ENCODE results near the gene CNOT6. TPM values are rescaled to one million over a fixed set of nuclear protein-coding genes. Genes with fewer than 3 reads are reported as not detected.

The CNOT6 gene
- total RNA-seq, 4 donors from 2014 or later, result 11.0 to 17.8 (median 15.0) TPM

DNA sequence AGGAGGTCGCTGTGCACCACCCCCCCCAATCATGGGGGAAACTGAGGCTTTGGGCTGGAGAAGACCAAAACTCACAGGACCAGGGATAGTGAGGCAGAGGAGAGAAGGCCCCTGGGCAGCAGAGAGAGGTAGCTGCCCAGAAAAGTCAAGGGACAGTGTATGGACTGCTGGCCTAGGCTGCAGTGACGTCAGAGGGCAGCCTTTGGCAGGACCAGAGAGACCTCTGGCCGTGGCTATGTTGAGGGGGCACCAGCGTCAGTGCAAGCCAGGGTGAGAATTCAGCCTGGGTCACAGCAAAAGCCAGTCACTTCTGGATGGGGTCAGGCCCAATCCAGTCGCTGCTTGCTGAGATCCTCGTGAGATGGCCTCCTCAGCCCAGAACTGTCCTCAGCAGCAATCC is 128.7 kb downstream of the CNOT6 start:
- WGBS, result 82% methylated on average over 4 of the region's 6 CpGs
- TF ChIP-seq POLR2A (IDR thresholded peaks at IDR 0.05) (no peak), POLR2AphosphoS5 (IDR thresholded peaks at IDR 0.05) (no peak), EP300 (IDR thresholded peaks at IDR 0.05) (no peak)
- TF ChIP-seq, protein P1, sequence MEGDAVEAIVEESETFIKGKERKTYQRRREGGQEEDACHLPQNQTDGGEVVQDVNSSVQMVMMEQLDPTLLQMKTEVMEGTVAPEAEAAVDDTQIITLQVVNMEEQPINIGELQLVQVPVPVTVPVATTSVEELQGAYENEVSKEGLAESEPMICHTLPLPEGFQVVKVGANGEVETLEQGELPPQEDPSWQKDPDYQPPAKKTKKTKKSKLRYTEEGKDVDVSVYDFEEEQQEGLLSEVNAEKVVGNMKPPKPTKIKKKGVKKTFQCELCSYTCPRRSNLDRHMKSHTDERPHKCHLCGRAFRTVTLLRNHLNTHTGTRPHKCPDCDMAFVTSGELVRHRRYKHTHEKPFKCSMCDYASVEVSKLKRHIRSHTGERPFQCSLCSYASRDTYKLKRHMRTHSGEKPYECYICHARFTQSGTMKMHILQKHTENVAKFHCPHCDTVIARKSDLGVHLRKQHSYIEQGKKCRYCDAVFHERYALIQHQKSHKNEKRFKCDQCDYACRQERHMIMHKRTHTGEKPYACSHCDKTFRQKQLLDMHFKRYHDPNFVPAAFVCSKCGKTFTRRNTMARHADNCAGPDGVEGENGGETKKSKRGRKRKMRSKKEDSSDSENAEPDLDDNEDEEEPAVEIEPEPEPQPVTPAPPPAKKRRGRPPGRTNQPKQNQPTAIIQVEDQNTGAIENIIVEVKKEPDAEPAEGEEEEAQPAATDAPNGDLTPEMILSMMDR (IDR thresholded peaks at IDR 0.05), result no peak
- no peaks in the 10 kb centered on the region for H3K36me3 ChIP-seq
- H3K27me3 ChIP-seq, result peaks cover 38% of the 10 kb centered on the region
- DNase-seq (ENCODE audit: low spot score in 2 of 2), result no peak
- no peaks in the 10 kb centered on the region for H3K9me3 ChIP-seq
- H3K27ac ChIP-seq, result no peak overlapping the region
- H3K4me1 ChIP-seq, result peaks cover 10% of the 10 kb centered on the region
- H3K4me3 ChIP-seq, result no peak overlapping the region

DNA sequence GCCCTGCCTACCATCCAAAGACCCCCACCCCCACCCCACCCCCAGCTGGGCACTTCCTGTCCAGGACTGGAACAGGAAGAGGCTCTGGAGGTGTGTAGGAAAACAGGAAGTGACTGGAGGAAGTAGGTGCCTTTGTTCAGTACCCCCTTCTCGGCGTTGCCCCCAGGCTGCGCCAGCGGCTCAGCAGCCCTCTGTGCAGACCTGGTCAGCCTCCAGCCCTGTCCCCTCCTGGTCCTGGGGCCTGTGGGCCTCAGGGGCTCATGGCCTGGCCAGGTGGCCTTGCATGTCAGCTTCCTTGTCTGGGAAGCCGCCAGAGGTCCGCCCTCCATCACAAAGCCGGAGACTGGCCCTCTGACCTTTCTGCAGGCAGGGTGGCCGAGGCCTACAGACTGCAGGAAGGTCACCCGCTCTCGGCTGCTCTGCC is 129.2 kb downstream of the CNOT6 start:
- WGBS, result 73% methylated on average over 7 of the region's 10 CpGs
- no peak overlapping the region for H3K27ac ChIP-seq

DNA sequence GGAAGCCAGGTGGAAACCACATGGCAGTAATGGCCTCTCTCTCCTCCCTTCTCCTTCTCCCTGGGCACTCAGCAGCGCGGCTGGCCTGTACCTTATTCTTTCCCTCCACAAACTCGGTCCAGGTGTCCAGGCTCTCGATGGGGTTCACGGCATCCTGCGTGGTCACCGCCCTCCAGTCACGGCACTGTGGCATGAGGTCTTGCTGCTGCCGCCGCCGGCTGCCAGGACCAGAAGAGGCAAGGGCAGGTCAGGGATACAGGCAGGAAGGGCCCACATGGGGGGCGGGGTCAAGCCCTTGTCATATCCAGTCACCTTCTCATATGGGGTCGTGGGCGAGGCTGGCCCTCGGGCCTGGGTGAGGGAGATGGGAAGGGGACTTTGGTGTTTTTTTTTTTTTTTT is 129.7 kb downstream of the CNOT6 start:
- TF ChIP-seq EP300 (IDR thresholded peaks at IDR 0.05) (no peak), POLR2AphosphoS5 (IDR thresholded peaks at IDR 0.05) (no peak), POLR2A (IDR thresholded peaks at IDR 0.05) (no peak)
- TF ChIP-seq, protein P1 (IDR thresholded peaks at IDR 0.05), result no peak
- Histone ChIP-seq H3K4me1 (peaks cover 6% of the 10 kb centered on the region), H3K9me3 (no peaks in the 10 kb centered on the region), H3K4me3 (no peak overlapping the region), H3K36me3 (no peaks in the 10 kb centered on the region), H3K27ac (no peak overlapping the region), H3K27me3 (peaks cover 31% of the 10 kb centered on the region)
- DNase-seq (ENCODE audit: low spot score in 2 of 2), result no peak
- WGBS, result 71% methylated on average over 15 of the region's 15 CpGs

More for the DNA sequence above, 129.2 kb downstream of the CNOT6 start:
- no peaks in the 10 kb centered on the region for H3K9me3 ChIP-seq
- no peak for DNase-seq (ENCODE audit: low spot score in 2 of 2)
- H3K4me3 ChIP-seq, result no peak overlapping the region
- peaks cover 10% of the 10 kb centered on the region for H3K4me1 ChIP-seq
- no peaks in the 10 kb centered on the region for H3K36me3 ChIP-seq
- peaks cover 35% of the 10 kb centered on the region for H3K27me3 ChIP-seq
- TF ChIP-seq, protein P1 (IDR thresholded peaks at IDR 0.05), result no peak
- TF ChIP-seq EP300 (IDR thresholded peaks at IDR 0.05) (no peak), POLR2A (IDR thresholded peaks at IDR 0.05) (no peak), POLR2AphosphoS5 (IDR thresholded peaks at IDR 0.05) (no peak)

DNA sequence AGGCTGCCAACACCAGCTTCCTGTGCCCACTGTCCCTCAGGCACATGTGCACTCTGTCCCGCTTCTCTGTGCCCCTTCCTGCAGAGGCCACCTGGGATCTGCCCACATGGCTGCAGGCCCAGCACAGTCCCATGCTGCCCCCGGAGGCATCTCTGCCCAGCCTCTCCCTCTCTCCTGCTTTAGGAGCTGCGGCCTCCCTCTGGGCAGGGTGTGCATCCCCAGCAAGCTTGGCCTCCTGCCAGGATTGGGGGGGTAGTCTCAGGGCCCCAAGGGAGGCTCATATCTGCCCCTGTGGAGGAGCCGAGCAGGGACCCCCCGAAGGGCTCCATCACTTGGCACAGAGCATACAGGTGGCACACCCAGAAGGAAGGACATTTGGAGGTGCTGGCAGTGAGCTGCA is 130.4 kb downstream of the CNOT6 start:
- Histone ChIP-seq H3K4me1 (no peaks in the 10 kb centered on the region), H3K27ac (no peak overlapping the region), H3K27me3 (peaks cover 24% of the 10 kb centered on the region), H3K36me3 (no peaks in the 10 kb centered on the region), H3K9me3 (no peaks in the 10 kb centered on the region), H3K4me3 (no peak overlapping the region)
- WGBS, result no CpG with 5 or more reads among the region's 5 CpGs
- no peak for TF ChIP-seq POLR2A (IDR thresholded peaks at IDR 0.05)
- no peak for TF ChIP-seq EP300 (IDR thresholded peaks at IDR 0.05)
- DNase-seq (ENCODE audit: low spot score in 2 of 2), result no peak

DNA sequence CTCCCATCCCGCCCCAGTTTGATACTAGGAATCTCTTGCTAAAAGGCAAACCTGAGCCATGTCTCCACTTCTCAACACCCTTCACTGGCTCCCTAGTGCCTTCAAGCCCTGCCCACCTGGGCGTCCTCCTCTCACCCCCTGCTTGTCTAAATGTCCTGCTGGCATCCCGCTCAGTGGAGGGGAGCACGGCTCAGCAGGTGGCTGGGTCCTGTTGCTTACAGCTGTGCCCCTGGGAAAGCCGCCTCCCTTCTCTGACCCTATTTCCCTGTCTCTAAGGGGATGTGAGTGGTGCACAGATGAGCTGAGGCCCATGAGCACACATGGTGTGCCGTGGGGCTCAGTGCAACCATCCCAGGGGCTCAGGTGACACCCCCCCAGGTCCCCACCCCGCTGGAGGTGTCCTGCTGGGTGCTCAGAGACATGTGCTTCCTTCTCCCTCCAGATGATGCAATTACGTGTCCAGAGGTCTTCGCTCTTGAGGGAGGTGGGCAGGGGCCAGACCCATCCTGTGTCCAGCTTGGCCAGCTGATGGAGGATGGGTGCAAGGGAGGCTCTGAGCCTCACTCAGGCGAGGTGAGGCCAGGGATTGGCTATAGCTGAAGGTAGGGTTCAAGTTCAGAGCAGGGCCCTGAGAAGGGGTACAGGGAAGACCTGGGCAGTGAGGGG is 131.1 kb downstream of the CNOT6 start:
- 72% methylated on average over 10 of the region's 10 CpGs for WGBS

More for the DNA sequence above, 131.1 kb downstream of the CNOT6 start:
- H3K4me3 ChIP-seq, result no peak overlapping the region
- TF ChIP-seq POLR2AphosphoS5 (IDR thresholded peaks at IDR 0.05) (no peak), POLR2A (IDR thresholded peaks at IDR 0.05) (no peak), EP300 (IDR thresholded peaks at IDR 0.05) (no peak)
- TF ChIP-seq, protein P1 (IDR thresholded peaks at IDR 0.05), result no peak
- H3K36me3 ChIP-seq, result no peaks in the 10 kb centered on the region
- no peak for DNase-seq (ENCODE audit: low spot score in 2 of 2)
- peaks cover 20% of the 10 kb centered on the region for H3K27me3 ChIP-seq
- H3K27ac ChIP-seq, result no peak overlapping the region
- H3K4me1 ChIP-seq, result no peaks in the 10 kb centered on the region
- no peaks in the 10 kb centered on the region for H3K9me3 ChIP-seq

Measured in suprapubic skin (tissue), 4 donors.